Hematopoietic multipotent progenitor cell treated with erythropoietin and hydrocortisone succinate and interleukin-3 and kit ligand, for 15 days (in vitro differentiated cells): ENCODE results near the gene ZFYVE27.

ENCODE experiments used
- DNase-seq: peaks from one replicate; pipeline ENCODE4 v3.0.0-alpha.2; 2015; ENCODE audit warnings: low spot score

The ZFYVE27 gene

DNA sequence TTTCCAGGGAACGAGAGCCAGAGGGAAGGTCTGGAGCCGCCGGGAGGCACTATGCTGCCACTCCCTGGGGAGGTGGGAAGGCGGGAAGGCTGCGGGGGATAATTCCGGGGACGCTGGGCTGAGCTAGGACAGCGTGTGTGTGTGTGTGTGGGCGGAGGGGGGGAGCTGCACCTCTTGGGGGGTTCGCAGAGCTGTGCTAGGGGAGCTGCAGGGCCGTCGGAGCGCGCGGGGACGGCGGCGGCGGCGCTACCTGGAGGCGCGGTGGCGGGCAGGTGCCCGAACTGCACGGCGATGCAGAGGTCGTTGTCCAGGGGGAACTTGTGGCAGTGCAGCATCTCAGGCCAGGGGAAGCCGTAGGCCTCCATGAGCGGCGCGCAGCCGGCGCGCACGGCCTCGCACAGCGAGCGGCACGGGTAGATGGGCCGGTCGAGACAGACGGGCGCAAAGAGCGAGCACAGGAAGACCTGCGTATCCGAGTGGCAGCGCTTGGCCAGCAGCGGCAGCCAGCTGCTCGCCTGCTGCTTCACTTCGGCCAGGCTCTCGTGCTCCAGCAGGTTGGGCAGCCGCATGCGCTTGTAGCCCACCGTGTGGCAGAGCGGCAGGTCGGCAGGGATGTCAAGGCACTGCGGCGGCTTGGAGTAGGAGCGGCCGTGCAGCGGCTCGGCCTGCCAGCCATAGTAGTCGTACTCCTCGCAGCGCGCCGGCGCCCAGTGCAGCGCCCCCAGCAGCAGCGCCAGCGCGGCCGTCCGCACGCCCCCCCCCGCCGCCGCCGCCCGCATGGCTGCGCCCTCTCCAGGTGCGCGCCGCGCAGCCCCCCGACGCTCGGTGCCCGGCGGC, 34.3 kb downstream of the ZFYVE27 start:
- DNase-seq = no peak

GRCh38 chr10:97771913-97772823, 35.2 kb downstream of the ZFYVE27 start, which contains the start of gene SFRP5:
SFRP5 (minus strand) TSS chr10:97771999; CDS start chr10:97771833, 166 bp downstream.
- DNase-seq = peak; percentile 23

GRCh38 chr10:97773096-97773495, 36.2 kb downstream of the ZFYVE27 start:
- DNase-seq = no peak

DNA sequence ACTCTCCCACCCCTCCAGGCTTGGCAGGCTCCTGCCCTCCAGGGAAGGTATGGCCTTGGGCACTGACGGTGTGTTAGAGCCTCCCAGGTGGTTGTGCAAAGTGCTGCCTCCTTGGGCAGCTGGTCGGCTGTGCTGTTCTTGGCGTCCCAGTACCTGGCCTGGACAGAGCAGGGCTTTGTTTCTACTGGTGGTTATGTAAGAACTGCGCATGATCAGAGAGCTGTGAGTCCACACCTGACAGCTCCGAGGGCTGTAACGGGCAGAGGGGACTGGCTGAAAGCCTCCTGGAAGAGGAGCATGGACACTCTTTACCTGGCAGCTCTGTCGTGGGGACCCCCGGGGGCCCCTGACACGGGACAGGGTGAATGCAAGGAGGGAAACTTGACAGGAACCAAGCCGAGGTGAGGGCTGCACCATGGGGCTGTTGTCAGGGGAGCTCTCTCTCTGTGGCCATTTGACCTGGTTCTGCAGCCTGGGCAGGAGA, 37.9 kb downstream of the ZFYVE27 start:
- no peak for DNase-seq

GRCh38 chr10:97777143-97777542, 40.2 kb downstream of the ZFYVE27 start:
- no peak for DNase-seq

DNA sequence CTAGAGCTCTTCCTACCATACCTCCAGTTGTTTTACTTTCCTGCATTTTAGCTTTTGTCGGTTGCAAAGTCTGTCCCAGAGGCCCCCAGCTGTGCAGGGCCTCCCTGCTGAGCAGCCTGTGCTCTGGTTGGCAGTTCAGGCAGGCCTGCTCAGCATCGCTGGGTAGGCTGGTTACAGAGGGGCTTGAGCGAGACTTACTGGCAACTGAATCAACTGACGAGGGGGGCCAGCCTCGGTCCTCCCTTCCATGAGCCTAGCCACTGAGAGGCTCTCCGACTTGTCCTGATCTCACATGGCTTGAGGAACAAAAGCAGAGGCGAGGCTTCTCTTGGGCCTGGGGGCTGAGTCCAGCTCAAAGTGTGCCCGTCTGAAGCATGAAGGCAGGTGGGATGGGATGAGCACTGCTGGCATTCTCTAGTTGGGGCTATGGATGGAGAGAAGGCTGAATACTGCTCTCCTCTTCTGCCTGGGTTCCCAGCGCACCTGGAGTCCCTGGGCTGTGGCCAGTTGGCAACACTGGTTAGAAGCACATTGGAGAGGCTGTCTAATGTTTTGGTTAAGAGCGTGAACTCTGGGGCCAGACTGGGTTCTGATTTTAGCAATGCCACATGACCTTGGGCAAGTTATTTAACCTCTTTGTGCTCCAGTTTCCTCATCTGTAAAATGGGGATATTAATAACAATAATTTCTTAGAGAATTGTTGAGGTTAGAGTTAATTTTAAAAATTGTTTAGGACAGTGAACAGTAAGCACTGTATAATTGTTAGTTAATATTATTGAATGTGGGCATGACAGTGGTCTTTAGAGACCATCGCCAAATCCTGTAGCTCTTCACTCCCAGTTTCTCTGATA, 41.7 kb downstream of the ZFYVE27 start:
- no peak for DNase-seq

- no peak for DNase-seq
Observed at GRCh38 chr10:97779492-97779891, 42.6 kb downstream of the ZFYVE27 start.

DNA sequence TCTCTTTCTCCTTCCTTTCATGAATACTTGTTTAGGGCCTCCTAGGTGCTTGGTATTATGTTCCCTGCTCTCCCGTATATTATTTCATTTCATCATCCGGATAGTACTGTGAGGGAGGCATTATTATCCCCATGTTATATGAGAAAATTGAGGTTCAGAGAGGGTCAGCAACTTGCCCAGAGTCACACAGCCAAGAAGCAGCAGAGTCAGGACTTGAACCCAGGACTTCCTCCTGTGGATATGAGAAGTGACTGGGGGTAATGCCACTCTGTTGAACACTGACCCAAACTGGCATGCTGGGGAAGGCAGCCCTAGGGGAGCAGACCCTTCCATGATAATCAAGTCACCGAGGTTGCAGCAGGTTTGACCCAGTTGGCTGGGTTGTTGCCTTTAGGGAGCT, 43.0 kb downstream of the ZFYVE27 start:
- DNase-seq = no peak

- no peak for DNase-seq
Observed at GRCh38 chr10:97780841-97781617, 44.1 kb downstream of the ZFYVE27 start.

GRCh38 chr10:97781618-97782331, 44.8 kb downstream of the ZFYVE27 start:
- DNase-seq = no peak

- DNase-seq = peak; percentile 23
Observed at GRCh38 chr10:97782455-97783228, 45.7 kb downstream of the ZFYVE27 start.

DNA sequence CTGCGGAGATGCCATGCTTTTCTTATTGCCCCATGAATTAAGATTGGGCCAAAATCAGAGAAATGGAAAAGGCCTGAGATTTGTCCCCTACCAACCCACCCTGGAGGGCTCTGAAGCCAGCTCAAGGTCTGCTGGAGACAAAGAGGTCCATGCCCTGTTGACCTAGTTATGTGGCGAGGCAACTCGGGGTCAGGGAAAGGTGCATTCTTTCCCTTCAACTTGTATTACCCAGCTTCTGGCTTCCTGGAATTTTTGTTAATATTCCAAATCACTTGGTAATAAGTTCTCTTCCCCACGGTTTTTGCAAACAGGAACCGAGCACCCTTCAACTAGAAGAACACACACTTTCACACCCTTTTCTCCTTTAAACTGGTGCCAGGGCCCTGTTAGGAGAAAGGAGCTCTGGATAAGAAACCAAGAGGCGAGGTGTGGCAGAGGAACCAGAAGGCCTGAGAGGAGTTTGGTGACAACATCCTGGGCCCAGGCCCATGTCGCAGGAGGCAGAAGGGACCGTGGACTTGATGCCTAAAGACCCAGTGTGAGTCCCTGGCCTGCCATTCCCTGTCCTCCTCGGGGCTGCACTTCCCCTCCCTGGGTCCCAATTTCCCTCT, 47.4 kb downstream of the ZFYVE27 start:
- no peak for DNase-seq

GRCh38 chr10:97785231-97785630, 48.3 kb downstream of the ZFYVE27 start:
- DNase-seq = no peak

- DNase-seq = no peak
Observed at GRCh38 chr10:97785731-97786130, 48.8 kb downstream of the ZFYVE27 start.

DNA sequence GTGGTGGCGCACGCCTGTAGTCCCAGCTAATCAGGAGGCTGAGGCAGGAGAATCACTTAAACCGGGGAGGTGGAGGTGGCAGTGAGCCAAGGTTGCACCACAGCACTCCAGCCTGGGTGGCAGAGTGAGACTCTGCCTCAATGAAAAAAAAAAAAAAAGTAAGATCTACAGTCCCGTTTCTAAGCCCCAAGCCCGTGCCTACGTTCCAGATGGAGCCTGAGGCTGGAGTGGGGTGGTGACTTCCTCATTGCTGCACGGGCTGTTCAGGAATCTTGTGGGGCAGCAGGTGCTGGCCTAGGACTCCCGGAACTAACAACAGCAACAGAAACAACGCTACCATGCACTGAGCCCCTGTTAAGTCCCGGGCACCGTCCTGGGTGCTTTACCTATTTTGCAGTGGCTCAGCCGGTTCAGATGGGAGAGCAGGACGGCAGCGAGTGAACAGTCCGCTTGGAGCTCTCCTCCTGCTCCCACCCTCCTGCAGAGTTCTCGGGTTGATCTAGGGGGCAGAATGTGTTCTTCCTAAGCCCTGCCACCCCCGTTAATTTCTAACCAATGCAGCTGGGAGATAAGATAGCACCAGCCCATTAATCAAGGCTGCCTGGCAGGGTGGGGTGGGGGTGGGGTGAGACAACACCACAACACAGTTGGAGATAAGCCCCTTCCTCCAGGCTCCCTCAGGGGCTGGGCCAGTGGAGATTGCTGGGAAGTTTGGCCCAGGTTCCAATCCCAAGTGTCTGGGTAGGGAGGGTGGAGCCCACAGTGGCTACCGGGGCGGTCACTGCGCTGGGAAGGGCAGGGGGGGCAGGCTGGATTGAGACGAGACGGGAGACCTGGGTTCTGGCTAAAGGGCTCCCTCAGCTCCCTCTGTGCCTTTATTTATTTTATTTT, 51.9 kb downstream of the ZFYVE27 start:
- DNase-seq = peak; percentile 88

DNA sequence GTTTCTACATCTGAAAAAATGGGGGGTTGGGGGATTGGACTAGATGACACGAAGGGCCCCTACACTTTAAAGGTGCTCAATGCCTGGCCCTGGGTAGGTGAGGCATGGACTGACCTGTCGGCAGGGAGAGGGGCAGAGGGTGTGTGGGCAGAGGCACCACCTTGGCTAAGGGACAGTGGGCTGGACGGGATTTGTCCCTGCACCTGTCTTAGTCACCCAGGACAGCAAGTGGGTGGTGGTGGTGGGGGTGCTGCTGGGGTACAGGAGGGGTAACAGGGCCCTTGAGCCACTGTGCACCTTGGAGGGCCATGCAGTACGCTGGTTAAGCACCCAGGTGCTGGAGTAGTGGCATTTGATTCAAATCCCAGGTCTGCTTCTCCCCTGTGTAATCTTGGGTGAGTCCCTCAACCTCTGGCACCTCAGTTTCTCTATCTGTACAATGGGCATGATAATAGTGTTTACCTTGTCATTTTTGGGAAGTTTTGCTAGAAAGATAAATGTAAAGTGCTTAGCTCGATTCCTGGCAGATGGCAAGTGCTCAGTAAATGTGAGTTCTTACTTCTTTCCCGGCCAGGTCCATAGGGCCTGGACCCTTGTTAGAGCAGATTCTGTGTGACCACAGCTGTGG, 53.0 kb downstream of the ZFYVE27 start:
- DNase-seq = no peak
